Mucosa of descending colon (tissue), 3 donors: ENCODE measurements around the gene HACL1. TPM values are rescaled to one million over a fixed set of nuclear protein-coding genes. Genes with fewer than 3 reads are reported as not detected.

ENCODE experiments used
- ATAC-seq: fragments of 200-7000 bp; cut with Tn5 transposase; one replicate; pipeline ENCODE4 v1.9.1; 2020; ENCODE audit warnings: mild to moderate bottlenecking, moderate library complexity
- DNase-seq, 3 donors: peaks; one replicate each; pipeline ENCODE4 v3.0.0-alpha.2; 2020
- H3K36me3 ChIP-seq: fragments of 200-600 bp; one replicate; pipeline ENCODE4 v1.8.0; 2021; ENCODE audit warnings: low read depth, mild to moderate bottlenecking
- H3K4me1 ChIP-seq: fragments of 200-600 bp; one replicate; pipeline ENCODE4 v1.8.0; 2021; ENCODE audit warnings: low read depth, mild to moderate bottlenecking
- H3K4me3 ChIP-seq: fragments of 200-600 bp; one replicate; pipeline ENCODE4 v1.8.0; 2021; ENCODE audit warnings: mild to moderate bottlenecking
- H3K9me3 ChIP-seq: fragments of 200-600 bp; one replicate; pipeline ENCODE4 v1.8.0; 2021; ENCODE audit warnings: mild to moderate bottlenecking
- CTCF ChIP-seq: fragments of 200-600 bp; IDR thresholded peaks from one replicate; pipeline ENCODE4 v1.8.0; 2022; ENCODE audit warnings: antibody characterized with exemption, mild to moderate bottlenecking
- intact Hi-C, 2 donors: fragments of 100-400 bp; cut with DNase I in 1 of 2; cut with micrococcal nuclease in 1 of 2; formaldehyde crosslinking; loops; one replicate each; pipeline versions ENCODE4 v1.11.0 to v1.11.1; 2022; cut with DNase I, micrococcal nuclease
- total RNA-seq, 3 donors: library from RNA; stranded (reverse); fragmentation: NEBNext Ultra II Directional in 2 of 3; extraction: Animal tissue kit (Norgen Biotek cat#: 25700) in 2 of 3; gene quantifications; one replicate each; pipeline versions ENCODE4 v1.2.1 to v1.2.4, GENCODE V29; 2021 to 2023
- donor health status: DM: no; HTN: no; CAD: no; lungs with moderate emphysema.
- donor health status: DM: no; HTN: no; CAD: no.
- donor health status: DM: no; HTN: yes; CAD: no.

The HACL1 gene
- total RNA-seq, 3 donors from 2014 or later = 15.0 to 24.2 (median 19.4) TPM

DNA sequence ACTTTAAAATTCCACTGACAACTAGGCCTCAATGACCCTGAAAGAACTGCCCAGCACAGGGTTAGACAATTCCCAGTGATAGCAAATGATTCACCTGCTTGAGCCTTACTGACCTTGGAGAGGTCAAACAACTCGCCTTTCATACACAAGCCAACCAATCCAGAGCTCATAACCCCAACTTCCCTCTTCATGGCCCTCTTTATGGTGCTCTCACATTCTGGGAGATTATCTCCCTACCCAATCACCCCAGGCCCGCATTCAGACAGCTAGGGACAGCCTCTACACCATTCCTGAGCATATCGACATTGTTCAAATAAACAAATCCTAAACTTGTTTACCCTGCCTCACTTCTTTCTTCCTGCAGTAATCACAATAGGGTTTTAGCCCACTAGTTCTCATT is 47.6 kb downstream of the HACL1 start:
- no peaks in the 10 kb centered on the region for H3K4me1 ChIP-seq
- no peak for TF ChIP-seq CTCF
- H3K4me3 ChIP-seq = no peak overlapping the region
- H3K36me3 ChIP-seq = no peaks in the 10 kb centered on the region
- no peak for ATAC-seq
- no peak for DNase-seq
- intact Hi-C loops = no loop called here
- no peaks in the 10 kb centered on the region for H3K9me3 ChIP-seq

DNA sequence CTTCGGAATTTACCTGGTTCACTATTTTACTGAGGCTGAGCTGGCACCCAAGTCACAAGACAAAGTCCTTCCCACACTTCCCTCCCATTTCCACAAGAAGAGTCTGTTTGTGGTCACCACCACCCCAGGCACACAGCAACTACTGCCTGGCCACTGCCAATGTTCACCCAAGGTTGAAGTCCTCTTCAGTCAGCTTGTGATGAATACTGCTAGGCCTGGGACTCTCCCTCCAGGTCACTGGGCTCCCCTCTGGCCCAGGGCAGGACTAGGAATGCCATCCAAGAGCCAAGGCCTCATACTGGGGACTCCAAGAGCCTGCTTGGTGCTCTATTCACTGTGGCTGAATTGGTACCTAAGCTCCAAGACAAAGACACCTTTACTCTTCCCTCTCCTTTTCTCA is 49.5 kb downstream of the HACL1 start:
- no peak for ATAC-seq
- Histone ChIP-seq H3K36me3 (no peaks in the 10 kb centered on the region), H3K4me1 (no peaks in the 10 kb centered on the region), H3K9me3 (no peaks in the 10 kb centered on the region), H3K4me3 (no peak overlapping the region)
- intact Hi-C loops = no loop called here
- TF ChIP-seq CTCF = no peak
- DNase-seq = no peak

GRCh38 chr3:15549846-15550245 is 51.5 kb downstream of the HACL1 start:
- ATAC-seq (no peak), DNase-seq (no peak)
- H3K36me3 ChIP-seq = no peaks in the 10 kb centered on the region
- H3K4me3 ChIP-seq = no peak overlapping the region
- H3K9me3 ChIP-seq = peaks cover 2% of the 10 kb centered on the region
- intact Hi-C loops = no loop called here
- no peaks in the 10 kb centered on the region for H3K4me1 ChIP-seq
- no peak for TF ChIP-seq CTCF

- DNase-seq (no peak), ATAC-seq (no peak)
- Histone ChIP-seq H3K4me1 (no peaks in the 10 kb centered on the region), H3K9me3 (peaks cover 2% of the 10 kb centered on the region), H3K4me3 (no peak overlapping the region), H3K36me3 (no peaks in the 10 kb centered on the region)
- TF ChIP-seq CTCF = no peak
- intact Hi-C loops = no loop called here
Measured at GRCh38 chr3:15542614-15543013, 58.8 kb downstream of the HACL1 start.

DNA sequence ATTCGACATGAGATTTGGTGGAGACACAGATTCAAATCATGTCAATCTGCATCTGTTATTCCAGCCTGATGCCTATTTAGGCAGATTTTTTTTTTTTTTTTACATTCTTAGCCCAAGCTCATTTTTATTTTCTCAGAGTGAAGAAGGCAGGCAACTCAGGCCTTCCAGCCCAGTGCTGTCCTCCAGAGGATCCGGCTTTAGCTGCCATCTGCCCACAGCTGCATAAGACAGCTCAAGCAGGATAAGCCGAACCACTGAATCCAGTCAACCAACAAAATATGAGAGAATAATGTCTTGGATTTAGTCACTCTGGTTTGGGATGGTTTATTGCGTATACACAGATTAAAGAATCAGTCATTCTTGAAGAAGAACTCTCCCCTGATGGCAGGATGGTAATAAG is 60.0 kb downstream of the HACL1 start:
- H3K4me3 ChIP-seq = no peak overlapping the region
- H3K36me3 ChIP-seq = no peaks in the 10 kb centered on the region
- intact Hi-C loops = no loop called here
- no peaks in the 10 kb centered on the region for H3K4me1 ChIP-seq
- no peak for ATAC-seq
- peaks cover 1% of the 10 kb centered on the region for H3K9me3 ChIP-seq
- TF ChIP-seq CTCF = no peak
- DNase-seq = no peak

DNA sequence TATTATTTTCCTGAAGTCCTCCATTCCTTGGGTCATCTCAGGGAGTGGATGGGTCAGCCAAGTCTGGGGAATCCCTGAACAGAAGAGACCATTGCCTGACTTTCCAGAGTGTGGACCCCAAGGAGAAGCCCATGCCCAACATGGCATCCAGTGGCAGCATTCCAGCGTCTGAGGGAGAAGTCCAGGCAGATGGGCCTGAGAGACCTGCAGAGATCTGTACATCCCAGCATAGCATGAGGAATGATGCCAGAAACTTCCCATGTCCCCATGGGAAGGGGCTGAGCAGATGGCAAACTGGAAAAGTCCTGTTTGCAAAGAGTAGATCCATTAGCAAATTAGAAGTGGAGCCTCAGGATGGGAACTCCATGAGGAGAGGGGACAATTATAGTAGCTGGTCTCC is 62.3 kb downstream of the HACL1 start:
- Histone ChIP-seq H3K9me3 (no peaks in the 10 kb centered on the region), H3K4me3 (no peak overlapping the region), H3K36me3 (no peaks in the 10 kb centered on the region), H3K4me1 (no peaks in the 10 kb centered on the region)
- no peak for TF ChIP-seq CTCF
- DNase-seq = no peak
- intact Hi-C loops = no loop called here
- ATAC-seq = no peak
